GM04503 (cell line): ENCODE data around the gene DAPK1.

Experiments
- DNase-seq: peaks from one replicate; pipeline ENCODE4 v3.0.0-alpha.2; 2012; ENCODE audit warnings: low read depth

Gene DAPK1

DNA sequence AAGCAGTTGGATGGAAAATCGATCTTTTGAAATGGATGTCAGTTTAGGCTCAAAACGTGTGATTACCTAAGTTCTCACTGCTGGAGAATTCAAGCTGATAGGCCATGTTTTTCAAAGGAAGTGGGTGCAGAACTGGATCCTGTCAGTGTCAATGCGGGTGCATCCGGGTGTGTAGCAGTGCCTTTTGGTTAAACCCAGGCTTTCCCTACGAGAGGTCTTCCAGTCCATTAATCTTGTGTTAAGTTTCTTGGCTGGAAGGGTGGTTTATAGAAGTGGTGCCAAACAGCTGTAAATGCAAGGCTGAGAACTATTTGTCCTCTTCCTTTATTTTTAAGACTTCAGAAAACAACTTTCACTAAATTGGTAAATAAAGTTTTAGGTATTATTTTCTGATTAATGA is 71.9 kb downstream of the DAPK1 start:
- no peak for DNase-seq

DNA sequence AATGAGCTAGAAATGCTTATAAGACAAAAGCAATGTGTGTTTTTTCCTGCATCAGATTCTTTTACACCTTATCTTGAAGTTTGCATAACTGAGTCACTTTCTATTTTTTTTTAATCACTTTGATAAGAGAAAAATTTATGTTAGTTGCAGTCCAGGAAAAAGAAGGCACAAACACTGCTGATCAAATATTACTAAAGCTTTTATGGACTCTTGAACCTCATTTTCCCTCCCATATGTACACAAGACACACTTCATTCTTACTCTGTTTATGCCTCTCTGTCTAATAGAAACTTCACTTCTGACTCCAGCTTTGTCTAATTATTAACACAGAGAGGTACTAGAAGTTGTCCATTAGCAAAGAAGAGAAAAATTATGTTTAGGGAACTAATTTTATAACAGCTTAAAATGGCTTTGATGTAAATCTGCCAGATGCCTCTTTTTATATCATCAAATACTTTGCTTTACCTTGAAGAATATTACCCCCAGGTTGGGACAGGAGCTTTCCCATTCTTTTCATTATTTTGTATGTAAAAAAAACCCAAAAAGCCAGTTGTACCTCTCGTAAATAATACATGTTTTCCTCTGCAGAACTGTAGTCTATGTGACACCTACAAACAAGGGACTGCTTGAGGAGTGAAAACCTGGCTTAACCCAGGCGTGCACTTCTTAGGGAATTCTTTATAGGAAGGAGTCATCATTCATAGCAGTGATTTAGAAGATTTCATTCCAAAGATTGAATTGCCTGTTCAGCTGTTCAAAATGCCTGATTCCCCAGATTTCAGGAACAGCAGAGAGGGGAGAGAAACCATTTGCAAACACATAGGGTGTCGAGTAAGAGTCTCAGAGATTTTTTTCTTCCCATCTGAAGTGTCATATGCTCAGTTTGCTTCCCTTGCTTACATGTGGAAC is 72.6 kb downstream of the DAPK1 start:
- DNase-seq, result no peak

DNA sequence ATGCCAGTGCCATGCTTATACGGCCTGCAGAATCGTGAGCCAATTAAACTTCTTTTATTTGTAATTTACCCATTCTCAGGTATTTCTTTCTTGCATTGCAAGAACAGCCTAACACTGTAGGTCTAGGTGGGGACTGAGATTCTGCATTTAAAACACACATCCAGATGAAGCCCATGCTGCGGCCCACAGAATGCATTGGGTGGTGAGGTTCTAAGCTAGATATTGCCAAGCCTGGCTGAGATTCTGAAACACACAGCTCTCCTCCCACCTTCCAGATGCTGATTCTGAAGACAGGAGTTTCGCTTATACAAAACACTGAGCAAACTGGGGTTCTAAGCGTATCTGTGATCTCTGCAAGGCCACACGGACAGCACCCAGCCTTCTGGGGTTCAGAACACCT is 75.1 kb downstream of the DAPK1 start:
- DNase-seq, result no peak

DNA sequence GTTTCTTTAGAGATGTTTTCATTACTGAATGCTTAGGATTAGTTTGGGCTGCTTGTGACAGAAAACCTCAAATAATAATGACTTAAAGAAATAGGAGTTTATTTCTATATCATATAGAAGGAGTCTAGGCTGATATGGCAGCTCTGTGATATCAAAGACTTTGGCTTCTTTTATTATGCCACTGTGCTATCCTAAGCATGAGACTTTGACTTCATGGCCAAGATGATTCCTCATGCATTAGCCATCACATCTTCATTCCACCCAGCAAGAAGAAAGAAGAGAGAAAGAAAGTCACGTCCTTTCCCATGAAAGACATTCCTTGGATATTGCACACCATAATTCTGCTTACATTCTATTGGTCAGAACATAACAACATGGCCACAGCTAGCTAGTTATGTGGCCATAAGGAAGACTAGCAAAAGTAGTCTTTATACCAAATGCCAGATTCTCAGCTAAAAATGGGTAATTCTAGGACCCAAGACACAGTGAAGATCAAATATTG is 76.2 kb downstream of the DAPK1 start:
- peak; percentile 51 for DNase-seq

DNA sequence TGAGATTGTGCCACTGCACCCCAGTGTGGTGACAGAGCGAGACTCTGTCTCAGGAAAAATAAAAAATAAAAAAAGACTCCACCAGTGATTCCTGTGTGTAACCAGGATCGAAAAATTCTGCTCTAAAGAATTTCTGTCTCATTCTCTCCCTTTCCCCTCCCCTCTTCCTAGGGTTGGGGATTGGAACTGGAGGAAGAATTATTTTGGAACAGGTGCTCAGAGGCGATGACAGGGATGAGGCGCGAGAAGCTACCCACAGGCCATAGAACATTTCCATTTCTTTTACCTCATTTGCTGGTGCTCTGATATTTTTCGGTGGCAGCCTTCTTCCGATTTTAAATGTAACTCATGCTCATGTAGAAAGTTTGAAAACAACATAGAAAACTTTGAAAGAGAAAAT is 80.1 kb downstream of the DAPK1 start:
- DNase-seq, result no peak

DNA sequence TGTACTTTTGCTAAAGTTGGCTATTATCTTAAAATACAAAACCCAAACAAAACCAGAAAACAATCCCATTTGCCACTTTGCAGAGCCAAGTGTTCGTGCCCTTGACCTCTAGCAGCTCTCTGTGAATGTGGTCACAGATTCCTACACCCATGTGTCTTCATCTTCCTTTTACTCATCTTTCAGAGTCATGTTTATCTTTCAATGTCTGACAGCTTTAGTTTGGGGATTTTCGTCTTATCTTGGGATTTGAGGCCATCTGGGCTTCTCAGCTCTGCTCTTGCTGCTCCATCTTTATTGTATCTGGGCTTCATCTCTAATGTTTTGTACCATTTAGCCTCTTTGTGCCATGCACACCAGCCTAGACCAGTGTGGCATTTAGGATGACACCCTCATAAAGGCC is 81.0 kb downstream of the DAPK1 start:
- no peak for DNase-seq

DNA sequence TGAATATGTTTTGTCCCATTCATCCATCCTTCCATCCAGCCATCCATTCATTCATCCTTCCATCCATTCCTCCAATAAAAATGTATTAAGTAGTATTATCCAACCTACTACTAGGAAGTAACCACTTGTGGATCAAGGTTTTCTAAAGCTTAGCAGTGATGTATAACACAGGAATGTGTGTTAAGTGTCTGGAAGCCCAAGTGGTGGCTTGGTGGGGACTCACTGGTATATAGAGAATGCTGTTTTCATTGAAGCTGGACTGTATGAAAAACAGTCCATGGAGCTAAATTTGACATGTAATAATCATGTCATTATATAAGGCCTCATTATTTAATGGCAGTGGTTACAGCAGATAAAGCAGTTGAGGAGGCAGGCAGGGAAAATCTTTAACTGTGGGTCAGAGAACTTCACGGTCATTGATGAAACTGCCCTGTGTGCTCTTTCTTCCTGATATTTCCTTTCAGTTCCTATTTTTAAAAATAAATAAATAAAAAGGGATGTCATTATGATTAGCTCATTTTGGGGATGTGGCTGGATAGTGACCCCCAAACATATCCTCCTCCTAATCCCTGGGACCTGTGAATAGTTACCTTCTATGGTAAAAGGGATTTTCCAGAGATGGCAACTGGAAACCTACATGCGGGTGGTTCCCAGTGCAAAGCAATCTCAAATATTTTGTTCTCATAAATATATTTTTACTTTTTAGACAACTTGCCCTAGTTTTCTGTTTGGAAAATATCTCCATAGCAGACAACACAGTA is 82.3 kb downstream of the DAPK1 start:
- DNase-seq, result no peak

DNA sequence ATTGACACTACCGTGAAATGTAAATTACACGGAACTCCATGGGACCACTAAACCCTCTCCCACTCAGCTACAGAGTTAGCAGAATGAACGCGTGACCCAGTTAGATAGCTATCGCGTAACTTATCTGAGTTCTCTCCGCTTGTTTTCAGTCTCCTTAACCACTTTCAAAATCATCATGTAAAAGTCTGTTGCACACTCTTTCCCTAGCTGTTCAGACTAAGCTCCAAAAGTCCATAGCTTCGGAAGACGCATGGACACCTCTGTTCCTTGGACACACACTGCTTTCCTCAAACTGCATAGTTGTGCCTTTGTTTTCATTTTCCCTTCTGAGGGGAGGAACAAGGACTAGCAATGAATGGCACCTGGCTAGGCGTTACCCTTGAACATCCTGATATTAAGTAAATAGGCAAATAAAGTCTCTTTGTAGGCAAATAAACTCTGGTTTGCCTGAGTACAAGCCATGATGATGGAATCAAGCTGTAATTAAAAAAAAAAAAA is 83.3 kb downstream of the DAPK1 start:
- DNase-seq, result no peak

DNA sequence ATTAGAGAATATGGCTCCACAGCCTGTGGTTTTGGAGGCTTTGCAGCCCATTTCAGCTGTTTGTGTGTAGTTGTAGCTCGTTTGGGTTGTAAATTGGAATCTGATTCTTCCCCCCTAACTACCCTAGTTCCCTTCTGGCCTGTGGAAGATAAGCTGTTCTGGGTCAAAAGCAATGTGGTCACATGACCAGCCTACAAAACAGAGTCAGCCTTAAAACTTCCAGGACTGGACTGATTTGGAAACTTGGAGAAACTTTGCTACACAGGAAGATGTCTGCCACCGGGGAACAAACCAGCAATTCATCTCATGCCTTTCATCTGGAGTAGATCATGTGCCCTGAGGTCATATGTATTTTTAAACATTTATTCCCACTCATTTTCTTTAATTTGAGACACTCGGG is 83.8 kb downstream of the DAPK1 start:
- no peak for DNase-seq

DNA sequence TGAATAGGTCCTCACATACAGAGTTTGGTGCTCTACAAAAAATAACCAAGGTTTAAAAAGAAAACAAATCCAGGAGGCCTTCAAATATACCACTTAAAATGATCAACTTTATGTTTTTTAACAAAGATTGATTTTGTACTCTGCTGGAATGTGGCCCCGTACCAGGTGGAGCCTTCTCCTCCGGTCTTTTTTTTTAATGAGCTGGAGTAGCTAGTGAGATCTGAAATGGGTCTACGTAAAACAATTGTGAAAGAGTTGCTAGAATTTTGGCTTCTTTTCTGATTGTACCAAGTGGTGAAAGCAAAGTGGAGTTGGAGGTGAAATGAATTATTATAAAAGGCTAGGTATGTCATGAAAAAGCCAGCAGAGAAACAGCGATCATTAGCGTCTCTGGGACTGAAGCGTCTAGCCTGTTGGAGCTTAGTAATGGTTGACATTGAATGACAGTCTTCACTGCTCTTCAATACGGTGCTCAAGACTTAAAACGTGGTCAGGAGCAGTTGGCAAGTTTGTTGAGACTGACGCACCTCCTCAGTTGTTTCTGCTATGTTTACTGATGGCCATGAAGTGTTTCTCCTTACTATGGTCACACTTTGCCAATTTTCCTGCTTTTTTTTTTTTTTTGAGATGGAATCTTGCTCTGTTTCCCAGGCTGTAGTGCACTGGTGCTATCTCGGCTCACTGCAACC is 84.4 kb downstream of the DAPK1 start:
- no peak for DNase-seq

DNA sequence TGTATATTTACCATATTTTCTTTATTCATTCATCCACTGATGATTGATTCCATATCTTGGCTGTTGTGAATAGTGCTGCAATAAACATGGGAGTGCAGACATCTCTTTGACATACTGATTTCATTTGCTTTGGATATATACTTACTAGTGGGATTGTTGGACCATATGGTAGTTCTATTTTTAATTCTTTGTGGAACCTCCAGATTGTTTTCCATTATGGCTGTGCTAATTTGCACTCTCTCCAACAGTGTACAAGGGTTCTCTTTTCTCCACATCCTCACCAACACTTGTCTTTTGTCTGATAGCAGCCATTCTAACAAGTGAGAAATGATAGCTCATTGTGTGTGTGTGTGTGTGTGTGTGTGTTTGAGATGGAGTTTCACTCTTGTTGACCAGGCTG is 86.7 kb downstream of the DAPK1 start:
- DNase-seq, result no peak

DNA sequence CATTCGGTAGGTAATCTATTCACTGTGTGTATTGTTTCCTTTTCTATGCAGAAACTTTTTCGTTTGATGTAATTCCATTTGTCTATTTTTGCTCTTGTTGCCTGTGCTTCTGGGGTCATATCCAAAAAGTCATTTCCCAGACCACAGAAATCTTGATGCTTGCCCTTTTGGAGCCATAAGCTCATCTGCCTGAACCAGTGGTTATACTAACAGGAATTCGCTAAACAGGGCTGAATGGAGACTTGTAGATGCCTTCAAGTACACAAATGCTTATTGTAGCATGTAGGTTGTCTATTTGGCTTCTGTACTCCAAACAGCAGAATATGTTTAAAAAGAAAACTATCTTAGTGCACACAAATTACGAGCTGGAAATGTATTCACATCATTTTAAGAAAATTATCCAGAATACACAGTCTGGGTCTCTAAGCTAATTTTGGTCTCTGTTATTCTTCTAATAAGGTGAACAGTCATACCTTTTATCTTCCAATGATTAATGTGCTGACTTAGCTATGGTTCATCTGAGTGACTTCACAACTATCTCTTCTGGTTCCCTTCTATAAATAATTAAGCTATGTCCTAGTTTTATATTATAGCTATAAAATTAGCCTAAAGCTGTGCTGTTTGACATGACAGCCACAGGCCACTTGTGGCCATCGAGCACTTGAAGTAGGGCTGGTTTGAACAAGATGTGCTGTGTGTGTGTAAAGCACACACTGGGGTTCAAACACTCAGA is 87.6 kb downstream of the DAPK1 start:
- no peak for DNase-seq

DNA sequence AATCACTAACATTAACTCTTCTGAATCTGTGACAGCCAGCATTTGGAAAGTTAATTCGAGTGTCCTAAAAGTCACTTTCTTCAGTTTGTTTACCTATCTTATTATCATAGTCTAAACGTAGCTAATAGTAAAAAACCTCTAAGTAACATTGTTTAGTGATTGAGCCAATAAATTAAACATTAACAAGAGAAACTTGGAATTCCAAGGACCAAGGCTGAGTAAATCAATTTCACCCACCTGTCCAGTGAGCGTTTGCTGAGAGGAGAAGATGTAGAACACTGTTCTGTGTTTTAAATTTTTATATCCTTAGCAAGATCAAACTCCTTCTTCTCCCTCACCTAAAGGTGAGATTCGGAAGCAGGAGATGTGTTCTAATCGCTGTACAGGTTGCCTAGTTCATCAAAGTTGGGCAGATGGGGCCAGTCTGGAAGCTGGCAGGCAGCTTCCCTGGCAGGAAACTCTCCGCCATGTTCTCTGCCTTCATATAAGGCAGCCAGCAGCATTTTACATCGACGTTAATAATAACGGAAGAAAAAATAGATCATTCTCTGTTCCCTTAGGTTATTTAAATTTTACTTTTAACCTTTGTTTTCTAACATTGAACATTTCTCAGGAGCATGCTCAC is 89.2 kb downstream of the DAPK1 start:
- DNase-seq, result no peak

DNA sequence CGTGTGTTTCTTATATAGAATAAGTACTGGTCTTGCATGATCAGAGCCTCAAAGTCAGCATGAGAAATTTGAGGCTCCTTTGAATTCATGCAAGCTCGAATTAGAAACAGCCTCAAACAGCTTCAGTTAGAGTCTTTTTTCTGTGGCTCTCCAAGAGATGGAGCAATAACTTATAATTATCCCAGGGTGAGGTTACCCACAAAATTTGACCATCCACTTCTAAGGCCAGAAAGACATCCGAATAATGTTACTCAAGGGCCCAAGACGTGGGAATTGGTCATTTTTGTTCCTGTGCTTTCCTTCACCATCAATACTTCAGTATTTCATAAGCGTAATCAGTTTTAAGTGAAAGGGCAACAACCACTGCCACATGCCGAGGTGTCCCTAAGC is 89.7 kb downstream of the DAPK1 start:
- DNase-seq, result no peak

DNA sequence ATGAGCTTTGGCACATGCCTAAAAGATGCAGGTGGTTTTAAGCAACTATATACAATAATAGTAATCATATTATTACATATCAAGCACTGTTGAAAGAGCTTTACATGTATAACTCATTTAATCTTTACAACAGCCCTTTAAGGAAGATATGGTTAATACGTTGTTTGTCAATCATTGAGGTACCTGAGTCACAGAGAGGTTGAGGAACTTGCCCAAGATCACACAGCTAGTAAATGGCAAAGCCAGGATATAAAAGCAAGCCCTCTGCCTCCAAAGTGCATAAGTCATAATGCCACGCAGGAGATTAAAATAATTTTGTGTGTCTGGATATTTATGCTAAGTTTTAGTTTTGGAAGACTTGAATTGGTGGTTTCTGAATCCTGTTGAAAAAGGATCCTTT is 90.2 kb downstream of the DAPK1 start:
- DNase-seq, result no peak

DNA sequence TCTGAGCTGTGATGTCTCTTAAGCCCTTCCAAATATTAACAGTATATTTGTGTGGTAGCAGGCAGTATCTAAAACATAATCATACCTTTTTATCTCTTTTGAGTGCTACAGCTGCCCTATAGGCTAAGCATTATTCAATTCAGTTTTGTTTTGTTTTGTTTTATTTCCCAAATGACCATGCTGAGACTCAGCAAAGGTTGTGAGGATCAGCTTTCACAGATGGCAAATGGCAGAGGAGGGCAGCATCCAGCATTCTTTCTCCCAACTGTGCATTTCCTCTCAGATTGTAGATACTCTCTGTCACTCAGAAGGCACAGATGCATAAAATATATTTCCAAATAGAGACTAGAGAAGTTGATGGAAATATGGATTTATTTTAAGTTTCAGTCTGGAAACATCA is 90.7 kb downstream of the DAPK1 start:
- DNase-seq, result no peak

DNA sequence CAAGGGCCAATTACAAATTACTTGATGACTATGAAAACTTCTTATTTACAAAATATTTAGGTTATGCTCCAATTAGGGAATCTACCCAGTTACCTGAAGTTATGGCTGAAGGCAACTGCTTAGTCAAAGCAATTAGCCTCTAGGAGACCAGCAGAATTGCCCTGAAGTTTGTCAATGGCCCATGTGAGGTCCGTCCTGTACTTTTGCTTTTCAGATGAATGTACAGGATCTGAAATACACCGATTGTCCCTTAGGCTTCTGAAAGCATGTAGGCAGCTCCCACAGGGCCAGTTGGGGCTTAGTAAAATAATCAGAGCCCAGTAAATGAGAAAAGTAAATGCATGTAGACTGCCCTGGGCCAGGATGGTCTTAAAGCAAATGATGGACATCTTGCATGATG is 93.3 kb downstream of the DAPK1 start:
- no peak for DNase-seq

DNA sequence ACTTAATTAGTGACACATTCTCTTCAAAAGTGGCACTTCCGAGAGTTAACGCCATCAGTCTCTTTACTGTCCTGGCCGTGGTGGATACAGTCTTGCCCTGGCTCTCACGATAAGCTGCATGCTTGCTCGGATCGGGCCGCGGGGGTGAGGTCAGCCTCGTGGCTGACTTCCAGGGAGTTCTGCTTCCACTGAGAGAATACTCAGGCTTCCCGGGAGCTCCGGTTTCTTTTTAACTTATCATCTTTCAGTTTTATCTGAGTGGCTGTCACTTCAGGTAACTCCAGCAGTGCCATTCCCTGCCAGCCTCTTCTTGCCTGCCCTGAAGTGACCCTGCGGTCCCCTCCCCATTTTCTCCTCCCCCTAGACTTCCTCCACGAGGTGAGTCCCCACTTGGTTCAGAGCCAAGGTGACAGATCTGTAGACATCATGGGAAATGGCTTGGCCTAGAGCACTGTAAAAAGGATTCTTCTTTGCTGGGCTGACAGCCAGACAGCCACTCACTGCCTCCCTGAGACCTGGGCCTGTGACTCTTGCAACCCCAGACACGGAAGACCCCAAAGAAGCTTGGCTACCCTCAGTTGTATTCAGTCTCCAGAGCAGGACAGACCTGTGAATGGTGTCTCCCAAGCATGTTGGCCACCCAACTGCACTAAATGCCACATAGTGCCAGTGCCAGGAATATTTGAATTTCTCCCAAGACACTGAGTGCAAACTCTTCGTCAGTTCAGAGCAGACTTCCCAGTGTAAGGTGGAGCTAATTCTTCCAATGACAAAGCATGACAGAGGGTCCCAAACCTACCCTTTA is 95.1 kb downstream of the DAPK1 start:
- peak; percentile 49 for DNase-seq

DNA sequence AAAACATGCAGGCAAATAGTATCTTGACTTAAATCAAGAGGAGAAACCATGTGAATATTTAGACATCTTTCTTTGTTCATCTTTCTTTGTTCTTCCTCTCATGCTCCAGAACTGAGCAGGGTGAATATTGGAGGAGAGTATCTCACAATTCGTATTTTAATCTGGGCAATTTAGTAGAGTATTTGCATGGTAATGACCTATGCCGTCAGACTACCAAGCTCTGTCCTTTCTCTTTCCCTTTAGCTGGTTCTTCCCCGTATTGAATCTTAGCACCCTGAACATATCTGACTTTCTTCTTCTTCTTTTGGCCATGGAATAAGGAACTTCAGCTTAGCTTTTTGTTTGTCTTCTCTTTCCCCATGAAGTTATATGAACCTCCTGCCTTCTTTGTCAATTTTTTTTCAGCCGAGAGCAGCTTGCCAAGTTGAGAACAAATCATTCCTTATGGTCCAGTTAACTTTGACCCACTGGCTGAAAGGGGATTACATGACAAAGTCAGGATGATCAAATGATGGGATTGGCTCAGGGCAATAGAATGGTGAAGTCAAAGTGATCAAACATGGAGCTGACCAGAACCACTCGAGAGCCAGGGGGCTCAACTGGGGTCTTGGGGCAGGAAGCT is 95.8 kb downstream of the DAPK1 start:
- no peak for DNase-seq

DNA sequence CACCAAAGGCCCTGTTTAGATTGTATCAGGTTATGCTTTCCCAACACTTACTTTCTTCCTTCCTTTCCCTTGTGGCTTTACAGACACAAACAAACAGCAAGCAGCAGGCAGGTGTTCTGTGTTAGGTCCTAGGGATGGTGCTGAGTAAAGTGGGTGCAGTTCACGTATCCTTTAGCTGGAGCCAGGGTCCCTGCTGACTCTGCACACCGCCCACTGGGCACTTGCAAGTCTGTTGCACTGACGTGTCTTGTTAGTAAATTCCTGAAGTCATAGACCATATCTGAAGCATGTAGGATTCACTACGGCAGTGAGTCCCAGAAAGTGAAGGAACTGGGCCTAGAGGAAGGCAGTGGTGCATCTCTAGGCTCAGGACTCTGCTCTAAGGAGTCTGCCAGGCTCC is 96.5 kb downstream of the DAPK1 start:
- DNase-seq, result no peak
